ENCODE measurements around the gene BNC2.

BNC2 gene

DNA sequence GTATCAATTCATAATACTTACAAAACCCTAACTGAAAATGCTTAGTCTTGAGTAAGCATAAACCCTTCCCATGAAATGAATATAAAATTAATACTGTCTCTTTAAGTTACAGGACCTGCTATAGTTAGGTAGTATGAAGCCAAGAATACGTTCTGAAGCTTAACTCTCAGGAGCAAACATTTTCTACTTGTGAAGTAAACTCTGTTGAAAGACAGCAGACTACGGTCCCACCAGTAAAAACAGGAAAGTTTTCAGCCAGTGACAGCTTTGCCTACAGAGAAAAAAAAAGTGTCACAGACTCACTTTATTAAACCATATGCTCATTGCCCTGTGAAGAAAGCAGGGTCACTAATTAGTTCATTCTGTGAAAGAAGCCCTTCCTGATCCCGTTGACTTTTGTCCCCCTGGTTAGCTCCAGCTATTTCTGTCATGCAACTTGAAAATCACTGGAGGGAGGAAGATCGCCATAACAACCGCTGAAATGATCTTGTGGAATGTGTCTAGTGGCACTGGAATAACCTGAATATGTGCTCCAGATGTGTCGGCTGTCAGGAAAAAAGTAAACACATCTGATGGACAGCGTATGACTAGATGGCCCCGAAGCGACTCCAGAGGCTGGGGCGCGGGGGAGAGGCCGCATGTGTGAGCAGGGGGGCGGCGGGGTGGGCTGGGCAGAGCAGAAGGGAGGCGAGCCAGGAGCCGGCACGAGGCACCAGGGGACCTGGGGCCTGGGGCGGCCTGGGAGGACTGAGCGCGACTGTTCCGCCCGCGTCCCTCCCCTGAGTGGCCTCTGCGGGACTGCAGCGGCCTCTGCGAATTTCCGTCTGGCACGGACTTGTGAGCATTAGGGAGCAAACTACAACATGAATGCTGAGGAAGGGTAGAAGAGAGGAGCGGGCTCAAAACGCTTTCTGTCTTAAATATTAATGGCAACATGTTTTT, 41.9 kb downstream of the BNC2 start:
- DNase-seq: peak; percentile 77
- H3K4me1 Mint-ChIP-seq: peaks cover 69% of the 10 kb centered on the region
- peaks cover 4% of the 10 kb centered on the region for H3K27me3 Mint-ChIP-seq (ENCODE audit: low read depth, poor library complexity)
- H3K4me3 Mint-ChIP-seq: peak overlapping the region; percentile 61
- peaks cover 3% of the 10 kb centered on the region for H3K9me3 Mint-ChIP-seq
- H3K27ac Mint-ChIP-seq: peak overlapping the region; percentile 95
- peaks cover 8% of the 10 kb centered on the region for H3K36me3 Mint-ChIP-seq (ENCODE audit: low read depth)
- TF ChIP-seq, protein P1, sequence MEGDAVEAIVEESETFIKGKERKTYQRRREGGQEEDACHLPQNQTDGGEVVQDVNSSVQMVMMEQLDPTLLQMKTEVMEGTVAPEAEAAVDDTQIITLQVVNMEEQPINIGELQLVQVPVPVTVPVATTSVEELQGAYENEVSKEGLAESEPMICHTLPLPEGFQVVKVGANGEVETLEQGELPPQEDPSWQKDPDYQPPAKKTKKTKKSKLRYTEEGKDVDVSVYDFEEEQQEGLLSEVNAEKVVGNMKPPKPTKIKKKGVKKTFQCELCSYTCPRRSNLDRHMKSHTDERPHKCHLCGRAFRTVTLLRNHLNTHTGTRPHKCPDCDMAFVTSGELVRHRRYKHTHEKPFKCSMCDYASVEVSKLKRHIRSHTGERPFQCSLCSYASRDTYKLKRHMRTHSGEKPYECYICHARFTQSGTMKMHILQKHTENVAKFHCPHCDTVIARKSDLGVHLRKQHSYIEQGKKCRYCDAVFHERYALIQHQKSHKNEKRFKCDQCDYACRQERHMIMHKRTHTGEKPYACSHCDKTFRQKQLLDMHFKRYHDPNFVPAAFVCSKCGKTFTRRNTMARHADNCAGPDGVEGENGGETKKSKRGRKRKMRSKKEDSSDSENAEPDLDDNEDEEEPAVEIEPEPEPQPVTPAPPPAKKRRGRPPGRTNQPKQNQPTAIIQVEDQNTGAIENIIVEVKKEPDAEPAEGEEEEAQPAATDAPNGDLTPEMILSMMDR (IDR thresholded peaks at IDR 0.05): no peak

GRCh38 chr9:16825971-16826625, 44.4 kb downstream of the BNC2 start:
- Mint-ChIP-seq H3K27me3 (ENCODE audit: low read depth, poor library complexity) (peaks cover 7% of the 10 kb centered on the region), H3K4me3 (peak overlapping the region; percentile 10), H3K4me1 (peaks cover 67% of the 10 kb centered on the region), H3K27ac (no peak overlapping the region), H3K36me3 (ENCODE audit: low read depth) (no peaks in the 10 kb centered on the region), H3K9me3 (no peaks in the 10 kb centered on the region)
- TF ChIP-seq, protein P1 (IDR thresholded peaks at IDR 0.05): no peak
- no peak for DNase-seq

GRCh38 chr9:16825331-16825725, 45.1 kb downstream of the BNC2 start:
- Mint-ChIP-seq H3K4me3 (no peak overlapping the region), H3K9me3 (no peaks in the 10 kb centered on the region), H3K27me3 (ENCODE audit: low read depth, poor library complexity) (peaks cover 7% of the 10 kb centered on the region), H3K4me1 (peaks cover 59% of the 10 kb centered on the region), H3K36me3 (ENCODE audit: low read depth) (no peaks in the 10 kb centered on the region), H3K27ac (peak overlapping the region; percentile 78)
- TF ChIP-seq, protein P1 (IDR thresholded peaks at IDR 0.05): no peak
- DNase-seq: no peak

- Mint-ChIP-seq H3K9me3 (no peaks in the 10 kb centered on the region), H3K36me3 (ENCODE audit: low read depth) (no peaks in the 10 kb centered on the region), H3K4me3 (no peak overlapping the region), H3K4me1 (peaks cover 57% of the 10 kb centered on the region), H3K27ac (no peak overlapping the region), H3K27me3 (ENCODE audit: low read depth, poor library complexity) (peaks cover 7% of the 10 kb centered on the region)
- no peak for DNase-seq
- TF ChIP-seq, protein P1 (IDR thresholded peaks at IDR 0.05): no peak
Measured at GRCh38 chr9:16824545-16825330, 45.7 kb downstream of the BNC2 start.

DNA sequence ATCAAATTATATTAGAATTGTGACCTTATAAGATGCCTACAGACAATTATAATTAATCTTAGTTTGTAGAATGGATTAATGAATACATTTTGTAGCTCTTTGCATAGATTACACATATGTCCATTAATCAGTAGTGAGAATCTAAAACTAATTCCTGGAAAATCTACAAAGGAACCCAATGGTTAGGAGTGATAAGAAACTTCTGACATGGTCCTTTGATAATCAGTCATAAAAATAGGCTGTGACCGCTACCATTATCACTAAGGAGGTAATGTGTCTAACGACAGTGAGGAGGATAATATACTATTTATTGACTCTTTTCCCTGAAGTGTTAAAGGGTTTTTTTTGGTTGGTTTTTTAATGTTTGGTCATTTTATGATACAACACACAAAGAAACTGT, 46.6 kb downstream of the BNC2 start:
- Mint-ChIP-seq H3K9me3 (no peaks in the 10 kb centered on the region), H3K27me3 (ENCODE audit: low read depth, poor library complexity) (peaks cover 7% of the 10 kb centered on the region), H3K4me3 (no peak overlapping the region), H3K4me1 (peaks cover 49% of the 10 kb centered on the region), H3K36me3 (ENCODE audit: low read depth) (no peaks in the 10 kb centered on the region), H3K27ac (no peak overlapping the region)
- no peak for DNase-seq
- TF ChIP-seq, protein P1 (IDR thresholded peaks at IDR 0.05): no peak
